HEK293 (cell line): ENCODE data around the gene OCA2.

ENCODE experiments used
- CTCF ChIA-PET: fragments of 350-600 bp; formaldehyde crosslinking; extraction: SDS; loops from one replicate; lab custom pipeline; 2021; ENCODE audit warnings: antibody characterized with exemption; lab: Yijun Ruan, JAX
- POLR2A ChIA-PET: fragments of 300-600 bp; formaldehyde crosslinking; extraction: SDS; loops from one replicate; lab custom pipeline; 2020; ENCODE audit warnings: antibody characterized with exemption, inconsistent platforms; lab: Yijun Ruan, JAX
- H3K27ac ChIP-seq: fragments of 200-500 bp; sonication (Bioruptor generic); 2 replicates; pipeline ENCODE4 v1.5.1; 2014; ENCODE audit warnings: low read depth, low read length, control low read depth, inconsistent platforms; ENCODE audit errors: extremely low read depth
- H3K36me3 ChIP-seq, 2 experiments: fragments of 200-500 bp in 1 of 2; sonication (Bioruptor generic) in 1 of 2; 1 replicate in 1 of 2; 2 replicates in 1 of 2; pipeline ENCODE4 v1.5.1; 2014 to 2017; ENCODE audit warnings: inconsistent platforms in 2 of 2, low read length in 2 of 2; ENCODE audit not compliant: control insufficient read depth in 2 of 2, insufficient read depth in 1 of 2
- H3K4me1 ChIP-seq: fragments of 200-500 bp; sonication (Bioruptor generic); 2 replicates; pipeline ENCODE4 v1.5.1; 2014; ENCODE audit warnings: mild to moderate bottlenecking, low read length, inconsistent platforms; ENCODE audit not compliant: control insufficient read depth, insufficient read depth
- H3K4me3 ChIP-seq: 2 replicates; pipeline ENCODE4 v1.5.1; 2011; ENCODE audit warnings: low read depth, mild to moderate bottlenecking, control low read depth, low read length, moderate library complexity
- H3K9me3 ChIP-seq: fragments of 200-500 bp; sonication (Bioruptor generic); 2 replicates; pipeline ENCODE4 v1.5.1; 2014; ENCODE audit warnings: low read depth, low read length, inconsistent platforms; ENCODE audit not compliant: control insufficient read depth, insufficient read depth
- GLIS1 ChIP-seq: fragments of 450-650 bp; formaldehyde crosslinking; IDR thresholded peaks from 2 replicates; pipeline ENCODE4 v1.5.1; 2016; ENCODE audit warnings: missing biosample characterization, missing genetic modification characterization
- HOXD13 ChIP-seq: sonication (generic); formaldehyde crosslinking; IDR thresholded peaks from 2 replicates; pipeline ENCODE4 v1.8.0; 2022; ENCODE audit warnings: missing genetic modification reagents, borderline replicate concordance
- KLF1 ChIP-seq: fragments of 450-650 bp; formaldehyde crosslinking; IDR thresholded peaks from 2 replicates; pipeline ENCODE4 v1.5.1; 2016; ENCODE audit warnings: missing biosample characterization, missing genetic modification characterization
- PATZ1 ChIP-seq: fragments of 450-650 bp; formaldehyde crosslinking; IDR thresholded peaks from 2 replicates; pipeline ENCODE4 v1.5.1; 2016; ENCODE audit warnings: missing biosample characterization, missing genetic modification characterization
- REST ChIP-seq: fragments of 450-650 bp; formaldehyde crosslinking; IDR thresholded peaks from 2 replicates; pipeline ENCODE4 v1.5.1; 2016; ENCODE audit warnings: missing biosample characterization, missing genetic modification characterization
- SP7 ChIP-seq: fragments of 450-650 bp; formaldehyde crosslinking; IDR thresholded peaks from 2 replicates; pipeline ENCODE4 v1.5.1; 2016; ENCODE audit warnings: missing biosample characterization, missing genetic modification characterization
- ZBTB49 ChIP-seq: fragments of 450-650 bp; formaldehyde crosslinking; IDR thresholded peaks from 2 replicates; pipeline ENCODE4 v1.5.1; 2016; ENCODE audit warnings: missing biosample characterization, missing genetic modification characterization, low read depth
- ZNF157 ChIP-seq: fragments of 450-650 bp; formaldehyde crosslinking; IDR thresholded peaks from 2 replicates; pipeline ENCODE4 v1.5.1; 2016; ENCODE audit warnings: missing biosample characterization, missing genetic modification characterization
- ZNF223 ChIP-seq: fragments of 450-650 bp; formaldehyde crosslinking; IDR thresholded peaks from 2 replicates; pipeline ENCODE4 v1.5.1; 2016; ENCODE audit warnings: missing biosample characterization, missing genetic modification characterization
- ZNF280C ChIP-seq: fragments of 450-650 bp; formaldehyde crosslinking; IDR thresholded peaks from 2 replicates; pipeline ENCODE4 v1.5.1; 2016; ENCODE audit warnings: missing biosample characterization, missing genetic modification characterization
- ZNF311 ChIP-seq: fragments of 450-650 bp; formaldehyde crosslinking; IDR thresholded peaks from 2 replicates; pipeline ENCODE4 v1.5.1; 2017; ENCODE audit warnings: missing biosample characterization, missing genetic modification characterization, borderline replicate concordance
- ZNF366 ChIP-seq: fragments of 450-650 bp; formaldehyde crosslinking; conservative IDR thresholded peaks from 2 replicates; pipeline ENCODE4 v1.5.1; 2016; ENCODE audit warnings: missing biosample characterization, missing genetic modification characterization
- ZNF404 ChIP-seq: fragments of 450-650 bp; formaldehyde crosslinking; IDR thresholded peaks from 2 replicates; pipeline ENCODE4 v1.5.1; 2017; ENCODE audit warnings: missing biosample characterization, missing genetic modification characterization
- ZNF449 ChIP-seq: fragments of 450-650 bp; formaldehyde crosslinking; IDR thresholded peaks from 2 replicates; pipeline ENCODE4 v1.5.1; 2017; ENCODE audit warnings: missing biosample characterization, mild to moderate bottlenecking, missing genetic modification characterization, moderate library complexity
- ZNF473 ChIP-seq: fragments of 450-650 bp; formaldehyde crosslinking; IDR thresholded peaks from 2 replicates; pipeline ENCODE4 v1.5.1; 2017; ENCODE audit warnings: missing biosample characterization, missing genetic modification characterization
- ZNF530 ChIP-seq: fragments of 450-650 bp; formaldehyde crosslinking; IDR thresholded peaks from 2 replicates; pipeline ENCODE4 v1.5.1; 2016; ENCODE audit warnings: low read depth, missing biosample characterization, missing genetic modification characterization
- ZNF549 ChIP-seq: fragments of 450-650 bp; IDR thresholded peaks from 2 replicates; pipeline ENCODE4 v1.5.1; 2018; ENCODE audit warnings: missing biosample characterization, missing genetic modification characterization, mild to moderate bottlenecking, inconsistent platforms, moderate library complexity
- ZNF561 ChIP-seq: fragments of 450-650 bp; IDR thresholded peaks from 2 replicates; pipeline ENCODE4 v1.5.1; 2018; ENCODE audit warnings: missing biosample characterization, missing genetic modification characterization, borderline replicate concordance
- ZNF626 ChIP-seq: fragments of 450-650 bp; sonication (Bioruptor Pico); formaldehyde crosslinking; IDR thresholded peaks from 2 replicates; pipeline ENCODE4 v1.5.1; 2018; ENCODE audit warnings: missing biosample characterization, missing genetic modification characterization, inconsistent platforms
- ZNF664 ChIP-seq: fragments of 450-650 bp; formaldehyde crosslinking; IDR thresholded peaks from 2 replicates; pipeline ENCODE4 v1.5.1; 2016; ENCODE audit warnings: missing biosample characterization, missing genetic modification characterization
- ZNF704 ChIP-seq: fragments of 450-650 bp; formaldehyde crosslinking; IDR thresholded peaks from 2 replicates; pipeline ENCODE4 v1.5.1; 2016; ENCODE audit warnings: missing biosample characterization, missing genetic modification characterization
- ZSCAN5A ChIP-seq: fragments of 450-650 bp; formaldehyde crosslinking; IDR thresholded peaks from 2 replicates; pipeline ENCODE4 v1.5.1; 2016; ENCODE audit warnings: missing biosample characterization, missing genetic modification characterization
- ZXDB ChIP-seq: fragments of 450-650 bp; formaldehyde crosslinking; IDR thresholded peaks from 2 replicates; pipeline ENCODE4 v1.5.1; 2016; ENCODE audit warnings: missing biosample characterization, missing genetic modification characterization

Gene OCA2

GRCh38 chr15:28066231-28066630, 32.9 kb downstream of the OCA2 start (continued):
- TF ChIP-seq ZBTB49 (tag by site-specific recombination) (no peak), ZNF561 (tag by site-specific recombination) (no peak), KLF1 (no peak), ZNF549 (tag by site-specific recombination) (no peak), ZNF280C (tag by site-specific recombination) (no peak), ZNF157 (no peak)

GRCh38 chr15:28060005-28060404, 39.1 kb downstream of the OCA2 start:
- H3K4me1 ChIP-seq = no peaks in the 10 kb centered on the region
- no peak overlapping the region for H3K4me3 ChIP-seq
- ChIA-PET POLR2A (no interaction called here), CTCF (interaction anchor here (1.2 kb wide), 1 partner anchor 38 kb away, joined by 3 read pairs; no protein-coding TSS in a partner anchor)
- H3K36me3 ChIP-seq = no peaks in the 10 kb centered on the region
- H3K9me3 ChIP-seq = no peaks in the 10 kb centered on the region
- no peak overlapping the region for H3K27ac ChIP-seq
- no peak for TF ChIP-seq ZNF404 (tag by site-specific recombination)
- no peak for TF ChIP-seq ZNF664 (tag by site-specific recombination)
- no peak for TF ChIP-seq ZNF704 (tag by site-specific recombination)
- no peak for TF ChIP-seq ZNF626 (tag by site-specific recombination)
- no peak for TF ChIP-seq ZNF561 (tag by site-specific recombination)
- TF ChIP-seq SP7 (tag by site-specific recombination) = no peak
- TF ChIP-seq ZNF449 (tag by site-specific recombination) = no peak
- TF ChIP-seq ZNF549 (tag by site-specific recombination) = no peak
- TF ChIP-seq GLIS1 (tag by site-specific recombination) = no peak
- no peak for TF ChIP-seq ZNF311 (tag by site-specific recombination)
- no peak for TF ChIP-seq PATZ1
- TF ChIP-seq ZNF223 (tag by site-specific recombination) = no peak
- no peak for TF ChIP-seq ZNF366
- no peak for TF ChIP-seq REST (tag by site-specific recombination)
- TF ChIP-seq ZSCAN5A (tag by site-specific recombination) = no peak
- no peak for TF ChIP-seq ZNF473
- TF ChIP-seq HOXD13 = no peak
- TF ChIP-seq ZXDB = no peak
- no peak for TF ChIP-seq ZNF530
